ENCODE data around the gene IFT122.
"Not testable (repeated sequence)": the region's sequence is repeated elsewhere in the genome, so short reads cannot be mapped to it uniquely, and the experiment has no call there.

Gene IFT122, protein sequence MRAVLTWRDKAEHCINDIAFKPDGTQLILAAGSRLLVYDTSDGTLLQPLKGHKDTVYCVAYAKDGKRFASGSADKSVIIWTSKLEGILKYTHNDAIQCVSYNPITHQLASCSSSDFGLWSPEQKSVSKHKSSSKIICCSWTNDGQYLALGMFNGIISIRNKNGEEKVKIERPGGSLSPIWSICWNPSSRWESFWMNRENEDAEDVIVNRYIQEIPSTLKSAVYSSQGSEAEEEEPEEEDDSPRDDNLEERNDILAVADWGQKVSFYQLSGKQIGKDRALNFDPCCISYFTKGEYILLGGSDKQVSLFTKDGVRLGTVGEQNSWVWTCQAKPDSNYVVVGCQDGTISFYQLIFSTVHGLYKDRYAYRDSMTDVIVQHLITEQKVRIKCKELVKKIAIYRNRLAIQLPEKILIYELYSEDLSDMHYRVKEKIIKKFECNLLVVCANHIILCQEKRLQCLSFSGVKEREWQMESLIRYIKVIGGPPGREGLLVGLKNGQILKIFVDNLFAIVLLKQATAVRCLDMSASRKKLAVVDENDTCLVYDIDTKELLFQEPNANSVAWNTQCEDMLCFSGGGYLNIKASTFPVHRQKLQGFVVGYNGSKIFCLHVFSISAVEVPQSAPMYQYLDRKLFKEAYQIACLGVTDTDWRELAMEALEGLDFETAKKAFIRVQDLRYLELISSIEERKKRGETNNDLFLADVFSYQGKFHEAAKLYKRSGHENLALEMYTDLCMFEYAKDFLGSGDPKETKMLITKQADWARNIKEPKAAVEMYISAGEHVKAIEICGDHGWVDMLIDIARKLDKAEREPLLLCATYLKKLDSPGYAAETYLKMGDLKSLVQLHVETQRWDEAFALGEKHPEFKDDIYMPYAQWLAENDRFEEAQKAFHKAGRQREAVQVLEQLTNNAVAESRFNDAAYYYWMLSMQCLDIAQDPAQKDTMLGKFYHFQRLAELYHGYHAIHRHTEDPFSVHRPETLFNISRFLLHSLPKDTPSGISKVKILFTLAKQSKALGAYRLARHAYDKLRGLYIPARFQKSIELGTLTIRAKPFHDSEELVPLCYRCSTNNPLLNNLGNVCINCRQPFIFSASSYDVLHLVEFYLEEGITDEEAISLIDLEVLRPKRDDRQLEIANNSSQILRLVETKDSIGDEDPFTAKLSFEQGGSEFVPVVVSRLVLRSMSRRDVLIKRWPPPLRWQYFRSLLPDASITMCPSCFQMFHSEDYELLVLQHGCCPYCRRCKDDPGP

DNA sequence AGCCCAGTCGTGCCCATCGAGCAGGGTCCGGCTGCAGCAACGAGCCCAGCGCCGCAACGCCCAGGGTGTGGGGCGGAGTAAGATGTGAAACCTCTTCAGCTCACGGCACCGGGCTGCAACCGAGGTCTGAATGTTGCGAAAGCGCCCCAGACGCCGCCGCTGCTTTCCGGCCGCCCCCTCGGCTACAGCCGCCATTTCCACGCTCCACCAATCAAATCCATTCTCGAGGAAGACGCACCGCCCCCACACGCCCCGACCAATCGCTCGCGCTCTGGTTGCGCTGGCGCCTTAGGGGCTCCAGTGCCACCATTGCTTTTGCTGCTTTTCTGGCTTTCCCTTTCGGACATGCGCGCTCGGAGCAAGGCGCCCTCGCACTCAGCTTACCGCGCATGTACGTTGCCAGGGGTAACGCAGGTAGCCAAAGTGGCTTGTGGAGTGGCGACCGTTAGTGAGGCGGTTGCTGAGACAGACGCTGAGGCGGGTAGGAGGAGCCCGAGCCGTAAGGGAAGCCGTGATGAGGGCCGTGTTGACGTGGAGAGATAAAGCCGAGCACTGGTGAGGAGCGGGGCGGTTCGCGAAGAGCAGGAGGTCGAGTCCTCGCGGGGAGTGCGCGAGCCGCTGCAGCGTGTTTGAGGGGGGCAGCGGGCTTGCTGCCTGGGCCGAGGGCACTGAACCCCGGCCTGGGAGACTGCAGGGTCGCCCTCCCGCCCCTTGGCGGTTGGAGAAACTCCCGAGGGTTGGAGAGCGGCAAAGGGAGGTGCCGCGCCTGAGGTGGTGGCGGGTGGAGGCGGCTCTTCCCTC is at the start of gene IFT122, which contains the start of gene MBD4:
Gene IFT122, plus strand, starts transcription at position 408 of the 801 bp plus-strand sequence. Its CDS starts 107 bp downstream, at position 515.
Gene MBD4, minus strand, starts transcription at position 132 of the 801 bp plus-strand sequence. Its CDS starts 115 bp downstream, at position 17.
- Mint-ChIP-seq H3K4me1 (peaks cover 39 to 53% of the 10 kb centered on the region in 2 donors), H3K27ac (peak within 1 kb of the TSS; percentile 97), H3K4me3 (peak within 1 kb of the TSS; percentile 86 to 92), H3K9me3 (no peaks in the 10 kb centered on the region), H3K27me3 (no peaks in the 10 kb centered on the region), H3K36me3 (peaks cover 19 to 23% of the 10 kb centered on the region in 2 donors)
- DNase-seq (peak; percentile 99), ATAC-seq (replicated peaks) (peak; percentile 90)

DNA sequence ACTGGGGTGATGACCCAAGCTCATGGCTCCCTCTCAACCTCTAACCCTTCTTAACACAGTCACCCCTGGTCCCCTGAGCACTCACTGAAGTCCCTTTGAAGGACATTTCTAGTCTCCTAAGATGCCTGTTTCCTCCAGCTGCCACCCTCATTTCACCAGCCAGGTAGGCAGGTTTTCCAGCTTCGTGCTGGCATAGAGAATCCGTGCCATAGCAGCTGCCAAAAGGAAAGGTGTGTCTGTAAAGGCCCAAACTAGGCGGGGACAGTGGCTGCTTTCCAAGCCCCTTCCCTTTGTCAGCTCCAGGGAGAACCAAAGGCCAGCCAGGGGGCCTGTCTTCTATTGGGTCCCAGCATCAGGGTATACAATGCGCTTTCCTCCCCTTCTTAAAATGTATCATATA is 48.4 kb upstream of the IFT122 start:
- H3K9me3 Mint-ChIP-seq; H3K27me3 Mint-ChIP-seq; H3K4me3 Mint-ChIP-seq; DNase-seq; ATAC-seq (replicated peaks): not testable (repeated sequence)
- Mint-ChIP-seq H3K27ac (peak overlapping the region; percentile 3), H3K36me3 (peaks cover 37 to 60% of the 10 kb centered on the region in 2 donors), H3K4me1 (peaks cover 9 to 13% of the 10 kb centered on the region in 2 donors)

DNA sequence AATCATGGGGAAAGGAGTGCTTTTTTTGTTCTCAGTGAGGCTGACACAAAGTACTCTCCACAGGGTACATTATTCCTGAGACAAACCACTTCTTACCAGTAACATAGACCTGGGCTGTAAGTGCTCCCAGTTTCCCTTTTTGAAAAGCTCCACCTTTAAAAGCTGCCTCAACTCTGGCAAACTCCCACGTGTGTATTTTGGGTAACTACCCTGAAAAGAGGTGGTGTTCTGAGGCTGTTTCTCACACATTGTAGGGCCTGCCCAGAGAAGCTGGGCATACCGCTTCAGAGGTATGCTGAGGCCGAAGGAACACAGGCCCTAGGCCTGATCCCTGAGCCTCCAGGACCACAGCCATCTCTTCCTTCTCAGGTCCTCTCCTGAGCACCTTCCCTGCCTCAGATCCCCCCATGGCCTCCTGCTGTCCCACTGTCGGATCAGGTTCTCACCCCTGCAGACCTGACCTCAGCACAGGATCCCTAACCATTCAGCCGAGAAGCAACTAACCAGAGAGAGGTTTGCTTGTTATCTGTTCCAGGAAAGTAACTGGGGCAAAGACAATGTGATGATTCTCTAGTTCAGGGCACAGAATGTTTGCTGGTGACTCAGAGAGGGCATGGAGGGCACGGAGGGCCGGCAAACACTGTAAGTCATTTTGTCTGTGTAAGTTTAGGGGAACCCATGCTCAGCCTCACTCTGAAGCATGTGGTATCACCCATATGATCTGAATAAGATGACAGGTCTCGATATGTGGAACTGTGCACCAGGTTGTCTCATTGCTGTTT is 47.7 kb upstream of the IFT122 start:
- not testable (repeated sequence) for H3K9me3 Mint-ChIP-seq; H3K27me3 Mint-ChIP-seq; DNase-seq; ATAC-seq (replicated peaks); H3K4me3 Mint-ChIP-seq
- Mint-ChIP-seq H3K4me1 (peaks cover 16 to 20% of the 10 kb centered on the region in 2 donors), H3K27ac (peak overlapping the region; percentile 37), H3K36me3 (peaks cover 31 to 53% of the 10 kb centered on the region in 2 donors)

DNA sequence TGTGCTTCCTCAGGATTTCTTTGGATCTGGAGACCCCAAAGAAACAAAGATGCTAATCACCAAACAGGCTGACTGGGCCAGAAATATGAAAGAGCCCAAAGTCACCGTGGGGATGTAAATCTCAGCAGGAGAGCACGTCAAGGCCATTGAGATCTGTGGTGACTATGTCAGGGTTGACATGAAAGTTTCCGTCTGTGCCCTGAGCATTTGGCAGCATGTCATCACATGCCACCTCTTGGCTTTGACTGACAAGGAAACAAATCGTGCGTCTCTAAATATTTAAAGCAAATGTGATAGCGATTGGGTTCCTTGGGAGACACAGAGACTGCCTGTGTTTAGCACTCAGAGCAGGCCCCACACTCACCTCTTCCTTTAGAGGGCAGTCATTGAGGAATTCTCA is 46.8 kb upstream of the IFT122 start:
- peaks cover 24 to 47% of the 10 kb centered on the region in 2 donors for H3K36me3 Mint-ChIP-seq
- no peaks in the 10 kb centered on the region for H3K9me3 Mint-ChIP-seq
- ATAC-seq (replicated peaks) = no peak
- H3K4me3 Mint-ChIP-seq = no peak overlapping the region
- peaks cover 25 to 27% of the 10 kb centered on the region in 2 donors for H3K4me1 Mint-ChIP-seq
- no peak for DNase-seq
- H3K27me3 Mint-ChIP-seq = no peaks in the 10 kb centered on the region
- H3K27ac Mint-ChIP-seq = no peak overlapping the region

DNA sequence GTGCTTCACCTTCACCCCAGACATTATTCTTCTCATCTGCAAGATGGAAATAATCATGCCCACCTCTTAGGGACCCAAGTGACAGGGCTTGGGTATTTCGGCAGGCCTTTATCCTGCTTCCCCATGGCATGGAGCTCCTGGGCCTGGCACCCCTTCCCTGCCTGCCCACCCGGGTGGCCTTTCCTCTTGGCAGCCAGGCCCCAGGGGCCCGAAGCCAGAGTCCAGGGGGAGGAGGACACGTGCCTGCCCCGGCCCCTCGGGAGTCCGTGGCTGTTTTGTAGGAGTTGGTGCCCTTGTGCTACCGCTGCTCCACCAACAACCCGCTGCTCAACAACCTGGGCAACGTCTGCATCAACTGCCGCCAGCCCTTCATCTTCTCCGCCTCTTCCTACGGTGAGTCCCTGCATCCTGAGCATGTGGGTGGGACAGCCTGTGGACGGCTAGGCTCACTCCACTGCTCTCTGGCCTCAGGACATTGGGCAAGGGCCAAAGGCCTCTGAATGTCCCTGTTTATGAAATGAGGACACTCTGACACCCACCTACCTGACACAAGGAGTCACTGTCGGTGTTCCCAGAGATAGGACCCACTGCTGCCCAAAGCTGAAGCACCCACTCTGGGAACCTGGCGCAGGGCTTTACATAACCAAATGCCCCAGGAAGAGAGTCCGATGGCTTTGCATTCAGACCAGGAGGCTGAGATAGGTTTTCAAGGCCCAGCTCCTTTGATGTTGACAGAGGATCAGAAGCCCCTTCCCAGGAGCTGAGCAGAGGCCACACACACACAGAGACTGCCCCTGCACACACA is 46.1 kb upstream of the IFT122 start:
- not testable (repeated sequence) for DNase-seq; H3K27me3 Mint-ChIP-seq; ATAC-seq (replicated peaks); H3K4me3 Mint-ChIP-seq; H3K27ac Mint-ChIP-seq; H3K9me3 Mint-ChIP-seq
- peaks cover 23 to 49% of the 10 kb centered on the region in 2 donors for H3K36me3 Mint-ChIP-seq
- H3K4me1 Mint-ChIP-seq = peaks cover 32% of the 10 kb centered on the region in 2 donors

DNA sequence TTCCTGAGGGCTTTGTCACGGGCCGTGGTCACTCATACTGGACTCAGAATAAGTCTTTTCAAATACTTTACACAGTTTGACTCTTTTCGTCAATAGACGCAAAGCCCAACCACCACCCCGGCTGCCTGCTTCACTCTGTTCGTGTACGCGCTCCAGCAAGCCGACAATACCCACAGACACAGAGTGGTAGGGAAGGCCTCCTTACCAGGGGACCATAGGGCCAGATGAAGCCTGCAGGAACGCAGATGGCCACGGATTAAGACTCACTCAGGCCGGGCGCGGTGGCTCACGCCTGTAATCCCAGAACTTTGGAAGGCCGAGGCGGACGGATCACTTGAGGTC is 41.2 kb upstream of the IFT122 start:
- Mint-ChIP-seq H3K27me3 (no peaks in the 10 kb centered on the region), H3K27ac (peak overlapping the region; percentile 96), H3K36me3 (peaks cover 12 to 29% of the 10 kb centered on the region in 2 donors), H3K9me3 (peaks cover 0 to 3% of the 10 kb centered on the region in 2 donors), H3K4me1 (peaks cover 32 to 38% of the 10 kb centered on the region in 2 donors), H3K4me3 (peak overlapping the region; percentile 95 to 98)
- peak; percentile 14 to 15 for ATAC-seq (replicated peaks)
- no peak for DNase-seq

DNA sequence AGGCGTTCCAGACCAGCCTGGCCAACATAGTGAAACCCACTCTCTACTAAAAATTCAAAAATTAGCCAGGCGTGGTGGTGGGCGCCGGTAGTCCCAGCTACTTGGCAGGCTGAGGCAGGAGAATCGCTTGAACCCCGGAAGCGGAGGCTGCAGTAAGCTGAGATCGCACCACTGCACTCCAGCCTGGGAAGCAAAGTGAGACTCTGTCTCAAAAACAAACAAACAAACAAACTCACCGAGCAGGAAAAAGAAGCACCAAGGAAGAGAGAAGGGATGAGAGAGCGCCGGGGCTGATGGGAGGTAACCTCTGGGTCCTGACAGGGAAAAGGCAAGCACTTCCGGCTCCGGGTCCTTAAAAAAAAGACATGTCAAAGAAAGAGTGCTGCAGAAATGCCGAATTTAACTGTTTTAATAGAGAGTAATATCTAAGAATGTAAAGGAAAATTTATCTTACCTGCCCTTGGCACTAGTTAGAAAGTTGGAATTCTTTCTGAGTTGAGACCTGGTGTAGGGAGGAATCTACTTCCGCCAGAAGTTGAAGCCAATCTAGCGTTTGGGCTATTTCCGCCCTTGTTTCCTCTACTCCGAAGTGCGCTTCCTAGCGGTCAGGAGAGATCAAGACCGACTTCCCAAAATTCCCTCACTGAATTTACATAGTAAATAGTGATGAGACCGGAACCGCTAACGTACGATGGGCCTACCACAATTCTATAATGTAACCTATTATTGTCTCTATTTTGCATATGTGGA is 40.7 kb upstream of the IFT122 start:
- DNase-seq (peak; percentile 73), ATAC-seq (replicated peaks) (peak; percentile 71 to 81)
- Mint-ChIP-seq H3K4me3 (peak overlapping the region; percentile 95 to 98), H3K9me3 (peaks cover 0 to 3% of the 10 kb centered on the region in 2 donors), H3K4me1 (peaks cover 30 to 38% of the 10 kb centered on the region in 2 donors), H3K27me3 (no peaks in the 10 kb centered on the region), H3K36me3 (peaks cover 10 to 25% of the 10 kb centered on the region in 2 donors), H3K27ac (peak overlapping the region; percentile 96)

DNA sequence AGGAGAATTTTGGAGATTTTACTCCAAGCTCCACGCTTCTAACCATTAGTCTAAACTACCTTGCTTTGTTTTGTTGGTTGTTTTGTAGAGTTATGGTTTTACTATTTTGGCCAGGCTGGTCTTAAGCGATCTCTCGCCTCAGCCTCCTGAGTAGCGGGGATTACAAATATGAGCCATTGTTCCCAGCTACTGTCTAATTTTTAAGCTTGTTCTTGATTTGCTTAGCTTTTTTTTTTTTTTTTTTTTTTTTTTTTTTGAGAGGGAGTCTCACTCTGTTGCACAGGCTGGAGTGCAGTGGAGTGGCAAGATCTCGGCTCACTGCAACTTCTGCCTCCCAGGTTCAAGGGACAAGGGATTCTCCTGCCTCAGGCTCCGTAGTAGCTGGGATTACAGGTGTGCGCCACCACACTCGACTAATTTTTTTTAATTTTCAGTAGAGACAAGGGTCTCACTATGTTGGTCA is 40.1 kb upstream of the IFT122 start:
- Mint-ChIP-seq H3K9me3 (peaks cover 0 to 3% of the 10 kb centered on the region in 2 donors), H3K36me3 (peaks cover 6 to 20% of the 10 kb centered on the region in 2 donors), H3K4me3 (peak overlapping the region; percentile 95 to 98), H3K27ac (peak overlapping the region; percentile 96), H3K27me3 (no peaks in the 10 kb centered on the region), H3K4me1 (peaks cover 25 to 33% of the 10 kb centered on the region in 2 donors)
- DNase-seq (peak; percentile 63), ATAC-seq (replicated peaks) (peak; percentile 73 to 78)

DNA sequence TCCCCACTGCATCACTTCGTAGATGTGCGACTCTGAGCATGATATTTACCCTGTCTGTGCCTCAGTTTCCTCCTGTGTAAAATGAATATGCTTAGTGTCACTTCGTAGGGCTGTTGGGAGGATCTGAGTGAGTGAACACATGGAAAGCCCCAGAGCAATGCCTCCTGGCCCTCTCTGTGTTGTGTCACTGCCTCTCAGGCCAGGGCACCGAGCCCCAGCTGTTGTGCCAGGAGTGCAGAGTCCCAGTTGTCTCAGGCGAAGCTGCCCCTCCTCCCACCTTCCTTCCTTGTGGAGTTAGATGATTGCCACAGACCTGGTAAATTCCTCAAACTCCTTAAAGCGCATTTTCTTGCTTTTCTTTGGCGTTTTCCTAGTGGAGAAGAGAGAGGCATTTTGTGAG is 37.8 kb upstream of the IFT122 start:
- ATAC-seq (replicated peaks) (no peak), DNase-seq (no peak)
- peaks cover 0 to 12% of the 10 kb centered on the region in 2 donors for H3K36me3 Mint-ChIP-seq
- H3K4me3 Mint-ChIP-seq = no peak overlapping the region
- H3K27ac Mint-ChIP-seq = no peak overlapping the region
- no peaks in the 10 kb centered on the region for H3K27me3 Mint-ChIP-seq
- H3K4me1 Mint-ChIP-seq = peaks cover 16 to 23% of the 10 kb centered on the region in 2 donors
- H3K9me3 Mint-ChIP-seq = peaks cover 0 to 3% of the 10 kb centered on the region in 2 donors

DNA sequence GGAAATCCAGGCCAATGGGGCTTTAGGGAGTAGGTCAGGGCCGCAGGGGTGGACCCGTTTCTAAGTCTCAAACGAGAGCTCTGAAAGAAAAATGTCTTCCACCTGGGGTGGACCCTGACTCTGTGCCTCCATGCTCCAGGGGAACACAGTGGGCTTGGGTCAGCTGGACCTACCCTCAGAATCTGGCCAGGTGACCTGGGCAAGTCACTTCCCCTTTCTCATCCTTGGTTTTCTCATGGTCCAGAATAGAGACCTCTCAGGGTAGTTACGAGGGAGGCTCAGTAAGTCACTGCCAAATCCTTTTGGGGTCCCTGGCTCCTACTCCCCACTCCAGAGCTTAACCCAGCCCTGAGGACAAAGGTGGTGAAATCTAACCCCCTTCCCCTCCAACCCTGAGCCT is 37.4 kb upstream of the IFT122 start:
- Mint-ChIP-seq H3K27ac (no peak overlapping the region), H3K4me1 (peaks cover 12 to 19% of the 10 kb centered on the region in 2 donors), H3K9me3 (peaks cover 0 to 3% of the 10 kb centered on the region in 2 donors), H3K4me3 (no peak overlapping the region), H3K27me3 (no peaks in the 10 kb centered on the region), H3K36me3 (peaks cover 0 to 9% of the 10 kb centered on the region in 2 donors)
- DNase-seq (no peak), ATAC-seq (replicated peaks) (no peak)

DNA sequence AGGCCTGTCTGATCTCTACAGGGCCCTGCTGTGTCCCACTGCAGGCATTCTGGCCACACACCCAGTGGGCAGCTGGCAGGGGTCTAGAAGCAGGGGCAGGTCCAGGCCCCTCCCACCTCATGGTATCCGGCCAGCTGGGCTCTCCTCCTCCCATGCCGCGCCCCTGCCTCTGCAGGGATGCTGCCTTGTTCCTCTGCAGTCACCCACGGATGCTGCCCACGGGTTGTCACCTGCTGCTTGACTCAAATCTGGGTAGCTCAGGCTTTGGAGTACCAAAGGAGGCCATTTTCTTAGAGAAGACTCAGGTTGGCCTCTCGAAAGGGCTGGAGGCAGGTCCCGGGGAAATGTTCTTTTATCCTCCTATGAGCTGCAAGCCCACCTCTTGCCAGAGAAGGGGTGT is 36.6 kb upstream of the IFT122 start:
- H3K4me3 Mint-ChIP-seq = no peak overlapping the region
- no peaks in the 10 kb centered on the region for H3K27me3 Mint-ChIP-seq
- H3K4me1 Mint-ChIP-seq = peaks cover 8 to 11% of the 10 kb centered on the region in 2 donors
- H3K9me3 Mint-ChIP-seq = peaks cover 0 to 3% of the 10 kb centered on the region in 2 donors
- H3K36me3 Mint-ChIP-seq = peaks cover 0 to 8% of the 10 kb centered on the region in 2 donors
- no peak for DNase-seq
- no peak overlapping the region for H3K27ac Mint-ChIP-seq
- ATAC-seq (replicated peaks) = no peak
